GM12878 (cell line): ENCODE measurements around the gene ATP6V0C. TPM values are rescaled to one million over a fixed set of nuclear protein-coding genes. Genes with fewer than 3 reads are reported as not detected.
A peak's percentile ranks its signal among the peaks of the same experiment; 100 is the strongest.

Source experiments
- ATAC-seq: fragments of 200-7000 bp; cut with Tn5 transposase; 3 replicates; pipeline ENCODE4 v1.9.1; 2020; ENCODE audit warnings: mild to moderate bottlenecking, moderate library complexity
- BruUV-seq: library from RNA; stranded (reverse); fragments of 400-500 nt; replicated peaks from 2 replicates; lab custom pipeline; 2021; lab: Mats Ljungman, UMichigan
- CTCF ChIA-PET: fragments of 300-600 bp; sonication (Branson Sonifier 250); formaldehyde crosslinking; extraction: SDS; loops from one replicate; lab custom pipeline; 2021; ENCODE audit warnings: inconsistent platforms; lab: Yijun Ruan, JAX
- POLR2A ChIA-PET: fragments of 350-600 bp; formaldehyde crosslinking; extraction: SDS; loops from one replicate; lab custom pipeline; 2021; ENCODE audit warnings: inconsistent platforms; lab: Charles Lee
- RAD21 ChIA-PET: fragments of 300-600 bp; sonication (Branson Sonifier 250); formaldehyde crosslinking; loops from one replicate; lab custom pipeline; 2023; ENCODE audit warnings: antibody characterized with exemption; ENCODE audit not compliant: unreplicated experiment; lab: Charles Lee
- SMC1A ChIA-PET: fragments of 300-600 bp; sonication (Branson Sonifier 250); formaldehyde crosslinking; loops from one replicate; lab custom pipeline; 2023; ENCODE audit not compliant: unreplicated experiment, uncharacterized antibody; lab: Charles Lee
- DNase-seq: peaks from one replicate; pipeline ENCODE4 v3.0.0-alpha.2; 2011; ENCODE audit warnings: low read depth, low spot score
- FAIRE-seq: peaks from 3 replicates; lab custom pipeline; 2011; peaks lifted over from hg19 to GRCh38; lab: Jason Lieb, UNC
- H2AFZ ChIP-seq: 2 replicates; pipeline ENCODE4 v1.6.0; 2011; ENCODE audit warnings: low read depth, low read length, control low read depth; ENCODE audit not compliant: control insufficient read depth
- H3K27ac ChIP-seq: 2 replicates; pipeline ENCODE4 v1.5.1; 2011; ENCODE audit warnings: control low read depth; ENCODE audit not compliant: control insufficient read depth, insufficient read depth
- H3K27me3 ChIP-seq, 2 experiments: replicated peaks in 1 of 2; 2 replicates each; pipeline versions ENCODE4 v1.6.0 to v1.6.1; 2011; ENCODE audit warnings: low read length in 1 of 2; ENCODE audit not compliant: control insufficient read depth in 2 of 2, insufficient read depth in 2 of 2
- H3K36me3 ChIP-seq, 2 experiments: 2 replicates each; pipeline ENCODE4 v1.5.1; 2011; ENCODE audit warnings: low read length in 1 of 2; ENCODE audit not compliant: control insufficient read depth in 2 of 2, insufficient read depth in 2 of 2
- H3K4me1 ChIP-seq: 2 replicates; pipeline ENCODE4 v1.6.1; 2011; ENCODE audit warnings: mild to moderate bottlenecking, low read length, moderate library complexity, mixed read lengths; ENCODE audit not compliant: control insufficient read depth, insufficient read depth
- H3K4me2 ChIP-seq: 2 replicates; pipeline ENCODE4 v1.6.0; 2011; ENCODE audit warnings: control low read depth; ENCODE audit not compliant: control insufficient read depth, insufficient read depth
- H3K4me3 ChIP-seq: fragments of 200-600 bp; sonication (generic); 2 replicates; pipeline ENCODE4 v1.5.1; 2016
- H3K79me2 ChIP-seq: 2 replicates; pipeline ENCODE4 v1.6.0; 2011; ENCODE audit warnings: low read length; ENCODE audit not compliant: control insufficient read depth, insufficient read depth
- H3K9ac ChIP-seq: 2 replicates; pipeline ENCODE4 v1.8.0; 2011; ENCODE audit warnings: low read length, control low read depth, mixed read lengths; ENCODE audit not compliant: control insufficient read depth, insufficient read depth
- H3K9me3 ChIP-seq: replicated peaks from 3 replicates; pipeline ENCODE4 v1.5.1; 2011; ENCODE audit warnings: mild to moderate bottlenecking, low read length; ENCODE audit not compliant: control insufficient read depth, insufficient read depth
- H4K20me1 ChIP-seq: 2 replicates; pipeline ENCODE4 v1.6.0; 2011; ENCODE audit not compliant: control insufficient read depth, insufficient read depth
- ATF7 ChIP-seq: fragments of 450-650 bp; IDR thresholded peaks from 2 replicates; pipeline ENCODE4 v1.6.1; 2016; ENCODE audit warnings: low read depth, mild to moderate bottlenecking
- CHD1 ChIP-seq: IDR thresholded peaks from 2 replicates; pipeline ENCODE4 v1.6.1; 2012; ENCODE audit warnings: low read depth, low read length, improper control_type of control experiment
- DPF2 ChIP-seq: fragments of 450-650 bp; IDR thresholded peaks from 2 replicates; pipeline ENCODE4 v1.6.1; 2017; ENCODE audit warnings: mild to moderate bottlenecking
- ESRRA ChIP-seq: IDR thresholded peaks from 2 replicates; pipeline ENCODE4 v1.6.1; 2012; ENCODE audit warnings: mild to moderate bottlenecking, low read length, improper control_type of control experiment
- HCFC1 ChIP-seq: fragments of 150-350 bp; IDR thresholded peaks from 2 replicates; pipeline ENCODE4 v1.6.1; 2014; ENCODE audit warnings: low read length
- HDAC2 ChIP-seq: fragments of 200-600 bp; sonication (generic); IDR thresholded peaks from 2 replicates; pipeline ENCODE4 v1.6.1; 2017
- MEF2B ChIP-seq: fragments of 450-650 bp; IDR thresholded peaks from 2 replicates; pipeline ENCODE4 v1.6.1; 2018; ENCODE audit warnings: mild to moderate bottlenecking, moderate library complexity; ENCODE audit not compliant: partially characterized antibody, poor library complexity, severe bottlenecking
- MTA2 ChIP-seq: fragments of 450-650 bp; IDR thresholded peaks from 2 replicates; pipeline ENCODE4 v1.6.1; 2016; ENCODE audit warnings: low read depth, mild to moderate bottlenecking, moderate library complexity
- NFXL1 ChIP-seq: fragments of 450-650 bp; IDR thresholded peaks from 2 replicates; pipeline ENCODE4 v1.6.1; 2017; ENCODE audit warnings: antibody characterized with exemption, mild to moderate bottlenecking, borderline replicate concordance
- NFYB ChIP-seq: IDR thresholded peaks from 2 replicates; pipeline ENCODE4 v1.6.1; 2011; ENCODE audit warnings: low read depth, mild to moderate bottlenecking, low read length, improper control_type of control experiment, moderate library complexity; ENCODE audit not compliant: insufficient read depth
- NR2C1 ChIP-seq: fragments of 450-650 bp; IDR thresholded peaks from 2 replicates; pipeline ENCODE4 v1.6.1; 2017; ENCODE audit warnings: antibody characterized with exemption, mild to moderate bottlenecking, moderate library complexity
- NR2F1 ChIP-seq: fragments of 450-650 bp; conservative IDR thresholded peaks from 2 replicates; pipeline ENCODE4 v1.6.1; 2017; ENCODE audit warnings: mild to moderate bottlenecking
- TCF12 ChIP-seq: IDR thresholded peaks from 2 replicates; pipeline ENCODE4 v1.6.1; 2011; ENCODE audit warnings: low read depth, mild to moderate bottlenecking, low read length
- USF1 ChIP-seq: IDR thresholded peaks from 2 replicates; pipeline ENCODE4 v1.6.1; 2011; ENCODE audit warnings: borderline replicate concordance, low read depth, mild to moderate bottlenecking, moderate library complexity, mixed read lengths, low read length; ENCODE audit not compliant: insufficient read depth; ENCODE audit errors: extremely low read length
- WRNIP1 ChIP-seq: IDR thresholded peaks from 2 replicates; pipeline ENCODE4 v1.6.1; 2011; ENCODE audit warnings: low read depth, low read length, improper control_type of control experiment, borderline replicate concordance
- YBX1 ChIP-seq: fragments of 450-650 bp; IDR thresholded peaks from 2 replicates; pipeline ENCODE4 v1.6.1; 2016; ENCODE audit warnings: antibody characterized with exemption
- WGBS: methylation state at CpG from one replicate; pipeline ENCODE4 v1.1.6; 2016; ENCODE audit warnings: low lambda C conversion rate; ENCODE audit not compliant: insufficient replicate concordance, insufficient coverage; ENCODE audit errors: missing lambda C conversion rate; 5-methylcytosine and 5-hydroxymethylcytosine counted together
- in situ Hi-C: fragments of 300-500 bp; cut with MboI; formaldehyde crosslinking; loops from 9 replicates; pipeline ENCODE4 v1.14.3; 2018; ENCODE audit warnings: mixed read lengths
- intact Hi-C: fragments of 100-400 bp; cut with micrococcal nuclease; formaldehyde crosslinking; loops from one replicate; pipeline ENCODE4 v1.14.2; 2022; ENCODE audit not compliant: unreplicated experiment
- polyA plus RNA-seq, 11 experiments: library from polyadenylated mRNA; depleted of rRNA in 4 of 11; unstranded in 6 of 11; stranded (reverse) in 5 of 11; fragments of >200 nt; fragmentation: Nextera tagmentation in 4 of 11; fragmentation: Illumina TruSeq in 1 of 11; extraction: Ambion mirVana in 4 of 11; extraction: Trizol in 1 of 11; gene quantifications; 1 replicate in 1 of 11; 2 replicates in 10 of 11; pipeline versions ENCODE4 v1.2.1 to v1.2.3, GENCODE V29; 2011 to 2016; ENCODE audit warnings: inconsistent platforms in 2 of 11, missing spikeins in 2 of 11, low read depth in 1 of 11
- total RNA-seq, 4 experiments: library from RNA; depleted of rRNA in 3 of 4; stranded (reverse); fragments of >200 nt in 3 of 4; fragmentation: Illumina TruSeq in 1 of 4; extraction: Trizol in 1 of 4; gene quantifications; 2 replicates each; pipeline versions ENCODE4 v1.2.1 to v1.2.3, GENCODE V29; 2013 to 2021

ATP6V0C gene
- total and polyA plus RNA-seq, 10 of the 15 experiments (the other 5 are each of a cell fraction or from before 2014, with no cell fraction given): 2.4 to 135 (median 18.4) TPM

- H3K9me3 ChIP-seq: no peaks in the 10 kb centered on the region
- peak overlapping the region; percentile 63 for H2AFZ ChIP-seq
- ChIA-PET CTCF (interaction anchor here (0.8 to 1.6 kb wide), 5 partner anchors 11 to 45 kb away, joined by 3 to 8 read pairs (median 4); partner anchors contain the start of gene TEDC2), RAD21 (interaction anchor here (0.6 to 1.8 kb wide), 4 partner anchors 11 to 129 kb away, joined by 5 to 8 read pairs (median 6); partner anchors contain the start of genes CCNF and TEDC2), SMC1A (no interaction called here), POLR2A (interaction anchor here (0.6 to 1.1 kb wide), 5 partner anchors 10 to 163 kb away, joined by 3 to 8 read pairs (median 6); no protein-coding TSS in a partner anchor)
- H3K27ac ChIP-seq: no peak overlapping the region
- TF ChIP-seq WRNIP1 (no peak), USF1 (no peak), TCF12 (0 out of 2 replicates have a peak, but pooled peaks have one; percentile 39), DPF2 (no peak; the same call in 1 of the 2 replicates), NR2F1 (0 out of 2 replicates have a peak, but pooled peaks have one; percentile 15), ESRRA (no peak), MTA2 (no peak), HDAC2 (no peak), MEF2B (no peak), CHD1 (no peak), NFXL1 (no peak), ATF7 (no peak), HCFC1 (no peak), YBX1 (no peak), NFYB (no peak), NR2C1 (0 out of 2 replicates have a peak, but pooled peaks have one; percentile 26)
- H3K9ac ChIP-seq: peak overlapping the region; percentile 65; the same call in 1 of the 2 replicates
- FAIRE-seq: no peak
- peak overlapping the region; percentile 71 for H3K4me3 ChIP-seq
- WGBS: 23% methylated on average over 40 of the region's 55 CpGs
- H4K20me1 ChIP-seq: no peaks in the 10 kb centered on the region
- no peak for DNase-seq
- intact Hi-C loops: no loop called here
- no peaks in the 10 kb centered on the region for H3K36me3 ChIP-seq
- H3K27me3 ChIP-seq: no peaks in the 10 kb centered on the region
- peaks cover 12% of the 10 kb centered on the region for H3K4me1 ChIP-seq
- no peaks in the 10 kb centered on the region for H3K79me2 ChIP-seq
- 0 out of 3 replicates have a peak, but pooled peaks have one; percentile 7 for ATAC-seq
- in situ Hi-C loops: no loop called here
- peak overlapping the region; percentile 86 for H3K4me2 ChIP-seq
- no TSS peak for BruUV-seq
Measured at GRCh38 chr16:2475413-2476344, 38.1 kb upstream of the ATP6V0C start.
